GM12872 (cell line): ENCODE measurements around the gene CREB3L2.

Experiments used
- CTCF ChIP-seq: IDR thresholded peaks from 3 replicates; pipeline ENCODE4 v1.5.1; 2011; ENCODE audit warnings: low read depth, mild to moderate bottlenecking, low read length, moderate library complexity; ENCODE audit not compliant: insufficient read depth

The CREB3L2 gene

GRCh38 chr7:137951700-137952425, 50.0 kb downstream of the CREB3L2 start:
- TF ChIP-seq CTCF: no peak

GRCh38 chr7:137950967-137951366, 50.9 kb downstream of the CREB3L2 start:
- no peak for TF ChIP-seq CTCF

DNA sequence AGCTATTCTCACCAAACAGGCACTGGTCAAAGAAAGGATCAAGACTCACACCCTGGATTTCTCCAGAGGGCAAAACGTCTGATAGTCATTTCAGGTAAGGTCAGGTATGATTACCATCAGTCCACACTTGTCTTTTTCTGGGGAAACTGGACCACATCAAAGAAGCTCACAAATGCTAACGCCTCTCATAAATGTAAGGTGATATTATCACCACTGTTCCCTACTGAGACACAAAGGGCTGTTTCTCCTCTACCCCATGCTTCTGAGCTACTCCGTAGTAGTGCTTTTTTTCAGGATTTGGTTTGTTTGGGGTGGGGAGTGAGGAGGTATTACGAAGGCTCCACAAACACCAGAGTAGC, 51.6 kb downstream of the CREB3L2 start:
- no peak for TF ChIP-seq CTCF

- no peak for TF ChIP-seq CTCF
These were observed 52.2 kb downstream of the CREB3L2 start for GRCh38 chr7:137949416-137950262.

DNA sequence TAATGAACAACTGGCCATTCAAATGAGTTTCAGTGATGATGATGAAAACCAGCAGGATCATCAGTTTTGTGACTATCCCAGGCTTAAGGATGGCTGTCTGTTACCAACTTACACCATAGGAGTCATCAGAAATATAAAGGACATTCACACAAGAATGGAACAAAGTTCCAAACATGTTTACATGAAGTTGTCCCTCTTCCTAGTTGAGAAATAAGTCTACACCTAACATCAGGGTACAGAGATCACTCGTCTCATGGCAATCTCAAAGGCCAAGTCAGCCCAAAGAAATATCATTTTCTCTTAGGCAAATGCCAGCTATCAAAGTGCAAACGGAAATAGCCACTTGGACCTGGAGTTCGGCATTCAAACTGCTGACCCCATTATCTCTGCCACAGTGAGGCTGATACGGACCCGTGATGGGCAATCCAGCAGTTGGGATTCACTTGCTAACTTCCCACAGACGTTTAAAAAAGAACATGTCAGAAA, 53.0 kb downstream of the CREB3L2 start:
- TF ChIP-seq CTCF: no peak

DNA sequence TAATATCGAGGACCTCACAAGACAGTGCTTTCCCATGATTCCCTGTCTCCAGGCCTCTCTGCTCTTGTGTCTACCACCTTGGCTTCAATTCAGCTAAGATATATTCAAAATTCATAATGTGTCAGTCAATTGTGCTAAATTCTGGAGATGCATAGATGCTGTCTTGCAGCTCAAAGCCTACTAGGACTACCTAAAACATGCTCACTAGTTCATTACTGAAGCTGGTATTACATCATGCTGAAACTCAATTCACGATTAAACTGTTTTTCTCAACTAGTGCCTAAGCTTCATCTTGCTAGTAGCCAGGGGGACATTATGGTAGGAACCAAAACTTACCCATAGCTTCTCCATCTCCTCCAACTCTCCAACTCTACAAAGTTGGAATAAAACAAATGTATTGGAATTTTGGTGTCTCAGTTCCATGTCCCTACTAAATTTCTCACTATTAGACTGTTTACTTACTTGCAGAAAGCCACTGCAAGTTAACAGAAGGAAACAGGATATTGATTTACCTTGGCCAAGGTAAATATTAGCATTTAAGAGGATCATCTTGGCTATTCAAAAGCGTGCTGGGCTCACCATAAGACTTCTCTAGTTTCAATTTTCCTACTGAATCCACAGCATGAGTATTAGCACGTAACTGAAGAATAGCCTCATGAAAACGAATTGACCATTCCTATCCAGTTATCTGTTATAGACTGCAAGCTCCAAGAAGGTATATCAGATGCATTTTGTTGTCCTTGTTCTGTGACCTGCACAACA, 53.6 kb downstream of the CREB3L2 start:
- no peak for TF ChIP-seq CTCF

DNA sequence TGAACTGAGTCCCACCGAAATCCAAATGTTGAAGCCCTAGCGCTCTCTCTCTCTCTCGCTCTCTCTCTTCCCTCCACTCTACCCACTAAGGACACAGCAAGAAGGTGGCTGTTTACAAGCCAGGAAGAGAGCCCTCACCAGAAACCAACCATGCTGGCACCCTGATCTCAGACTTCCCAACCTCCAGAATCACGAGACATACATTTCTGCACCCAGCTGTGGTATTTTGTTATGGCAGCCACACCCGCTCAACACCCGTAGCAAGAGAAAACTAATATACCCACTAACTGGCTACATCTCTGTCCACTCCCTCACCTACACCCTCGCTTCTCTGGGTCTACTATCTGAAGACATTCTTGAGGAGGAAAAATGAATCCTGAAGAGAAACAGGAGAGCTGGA, 54.8 kb downstream of the CREB3L2 start:
- no peak for TF ChIP-seq CTCF
